Bronchial epithelial cell (primary cell): ENCODE results near the gene OLFM4. TPM values are rescaled to one million over a fixed set of nuclear protein-coding genes. Genes with fewer than 3 reads are reported as not detected.

Experiments
- DNase-seq: peaks from one replicate; pipeline ENCODE4 v3.0.0-alpha.2; 2010; ENCODE audit warnings: low read depth
- FAIRE-seq: peaks from 2 replicates; lab custom pipeline; 2011; peaks lifted over from hg19 to GRCh38; lab: Jason Lieb, UNC
- H3K27me3 ChIP-seq: 2 replicates; pipeline ENCODE4 v1.5.1; 2011; ENCODE audit warnings: low read length; ENCODE audit not compliant: control insufficient read depth, insufficient read depth
- H3K36me3 ChIP-seq: 2 replicates; pipeline ENCODE4 v1.5.1; 2011; ENCODE audit warnings: low read length; ENCODE audit not compliant: control insufficient read depth, insufficient read depth
- H3K4me3 ChIP-seq: 2 replicates; pipeline ENCODE4 v1.5.1; 2011; ENCODE audit warnings: mild to moderate bottlenecking, low read depth, low read length, control low read depth
- CTCF ChIP-seq: IDR thresholded peaks from 2 replicates; pipeline ENCODE4 v1.5.1; 2011; ENCODE audit warnings: mild to moderate bottlenecking, moderate library complexity, low read length, control low read depth, inconsistent platforms; ENCODE audit not compliant: insufficient read depth, severe bottlenecking
- total RNA-seq: library from RNA; depleted of rRNA; stranded (reverse); fragments of >200 nt; gene quantifications from 2 replicates; pipeline ENCODE4 v1.2.1, GENCODE V29; 2014

Gene OLFM4
- total RNA-seq, 1 donor from 2014 or later, result not detected

- no peaks in the 10 kb centered on the region for H3K27me3 ChIP-seq
- DNase-seq (no peak), FAIRE-seq (no peak)
- TF ChIP-seq CTCF, result no peak
- no peak overlapping the region for H3K4me3 ChIP-seq
- no peaks in the 10 kb centered on the region for H3K36me3 ChIP-seq
Observed at GRCh38 chr13:53060840-53061490, 32.4 kb downstream of the OLFM4 start.

- DNase-seq (no peak), FAIRE-seq (no peak)
- H3K4me3 ChIP-seq, result no peak overlapping the region
- H3K27me3 ChIP-seq, result no peaks in the 10 kb centered on the region
- H3K36me3 ChIP-seq, result no peaks in the 10 kb centered on the region
- no peak for TF ChIP-seq CTCF
Observed at GRCh38 chr13:53064731-53065130, 36.1 kb downstream of the OLFM4 start.

GRCh38 chr13:53066411-53066810, 37.8 kb downstream of the OLFM4 start:
- H3K36me3 ChIP-seq, result no peaks in the 10 kb centered on the region
- DNase-seq (no peak), FAIRE-seq (no peak)
- H3K27me3 ChIP-seq, result no peaks in the 10 kb centered on the region
- TF ChIP-seq CTCF, result no peak
- H3K4me3 ChIP-seq, result no peak overlapping the region

GRCh38 chr13:53068585-53069520, 40.2 kb downstream of the OLFM4 start:
- no peak for DNase-seq
- no peak for TF ChIP-seq CTCF
- Histone ChIP-seq H3K4me3 (no peak overlapping the region), H3K36me3 (no peaks in the 10 kb centered on the region), H3K27me3 (no peaks in the 10 kb centered on the region)
- FAIRE-seq, result no peak

- TF ChIP-seq CTCF, result no peak
- Histone ChIP-seq H3K36me3 (no peaks in the 10 kb centered on the region), H3K4me3 (no peak overlapping the region), H3K27me3 (no peaks in the 10 kb centered on the region)
- no peak for FAIRE-seq
- DNase-seq, result no peak
Observed at GRCh38 chr13:53069800-53070199, 41.2 kb downstream of the OLFM4 start.
